ENCODE measurements around the gene ZNF740.

GRCh38 chr12:53176750-53177149 is 3.8 kb upstream of the ZNF740 start:
- TF ChIP-seq CTCF (conservative IDR thresholded peaks at IDR 0.05; ENCODE audit: low read depth, low read length), result no peak
- TF ChIP-seq POLR2A (IDR thresholded peaks at IDR 0.05; ENCODE audit: low read depth, low read length), result no peak
- TF ChIP-seq ELK1 (IDR thresholded peaks at IDR 0.05; ENCODE audit: borderline replicate concordance, low read depth, low read length), result no peak
- TF ChIP-seq BHLHE40 (IDR thresholded peaks at IDR 0.05; ENCODE audit: low read depth, low read length), result no peak
- TF ChIP-seq RFX5 (IDR thresholded peaks at IDR 0.05; ENCODE audit: low read depth, low read length), result no peak
- TF ChIP-seq CEBPB (IDR thresholded peaks at IDR 0.05; ENCODE audit: low read depth, low read length), result no peak
- no peak for TF ChIP-seq CHD1 (IDR thresholded peaks at IDR 0.05; ENCODE audit: low read depth, low read length)
- TF ChIP-seq MXI1 (IDR thresholded peaks at IDR 0.05; ENCODE audit: borderline replicate concordance, low read depth, low read length), result no peak
- TF ChIP-seq RAD21 (IDR thresholded peaks at IDR 0.05; ENCODE audit: low read length), result no peak
- no peak for TF ChIP-seq MAFK (IDR thresholded peaks at IDR 0.05; ENCODE audit: low read depth, low read length)
- TF ChIP-seq RCOR1 (IDR thresholded peaks at IDR 0.05; ENCODE audit: insufficient replicate concordance, low read length), result no peak
- TF ChIP-seq SMC3 (IDR thresholded peaks at IDR 0.05; ENCODE audit: low read depth, low read length), result no peak
- no peak for TF ChIP-seq USF2 (IDR thresholded peaks at IDR 0.05; ENCODE audit: low read depth, low read length)
